Activated naive CD4-positive, alpha-beta T cell (primary cell): Measurements from ENCODE around the gene SYK.

Experiments
- DNase-seq, 4 experiments: peaks; one replicate each; lab custom pipeline; 2025; lab: John Stamatoyannopoulos, UW

SYK gene

GRCh38 chr9:90946982-90947381 lies 145.4 kb downstream of the SYK start:
- DNase-seq = no peak
